GM18505 (cell line): ENCODE results near the gene TMEM41B.
"Not testable (repeated sequence)": the region's sequence is repeated elsewhere in the genome, so short reads cannot be mapped to it uniquely, and the experiment has no call there.

Experiments used
- ATAC-seq: cut with Tn5 transposase; IDR thresholded peaks from one replicate; pipeline ENCODE4 v1.9.1; 2021; ENCODE audit not compliant: unreplicated experiment
- POLR2A ChIP-seq: IDR thresholded peaks from 4 replicates; pipeline ENCODE4 v1.6.1; 2011; ENCODE audit warnings: borderline replicate concordance; ENCODE audit not compliant: insufficient read depth, insufficient read length; ENCODE audit errors: extremely low read depth

The TMEM41B gene, protein sequence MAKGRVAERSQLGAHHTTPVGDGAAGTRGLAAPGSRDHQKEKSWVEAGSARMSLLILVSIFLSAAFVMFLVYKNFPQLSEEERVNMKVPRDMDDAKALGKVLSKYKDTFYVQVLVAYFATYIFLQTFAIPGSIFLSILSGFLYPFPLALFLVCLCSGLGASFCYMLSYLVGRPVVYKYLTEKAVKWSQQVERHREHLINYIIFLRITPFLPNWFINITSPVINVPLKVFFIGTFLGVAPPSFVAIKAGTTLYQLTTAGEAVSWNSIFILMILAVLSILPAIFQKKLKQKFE

DNA sequence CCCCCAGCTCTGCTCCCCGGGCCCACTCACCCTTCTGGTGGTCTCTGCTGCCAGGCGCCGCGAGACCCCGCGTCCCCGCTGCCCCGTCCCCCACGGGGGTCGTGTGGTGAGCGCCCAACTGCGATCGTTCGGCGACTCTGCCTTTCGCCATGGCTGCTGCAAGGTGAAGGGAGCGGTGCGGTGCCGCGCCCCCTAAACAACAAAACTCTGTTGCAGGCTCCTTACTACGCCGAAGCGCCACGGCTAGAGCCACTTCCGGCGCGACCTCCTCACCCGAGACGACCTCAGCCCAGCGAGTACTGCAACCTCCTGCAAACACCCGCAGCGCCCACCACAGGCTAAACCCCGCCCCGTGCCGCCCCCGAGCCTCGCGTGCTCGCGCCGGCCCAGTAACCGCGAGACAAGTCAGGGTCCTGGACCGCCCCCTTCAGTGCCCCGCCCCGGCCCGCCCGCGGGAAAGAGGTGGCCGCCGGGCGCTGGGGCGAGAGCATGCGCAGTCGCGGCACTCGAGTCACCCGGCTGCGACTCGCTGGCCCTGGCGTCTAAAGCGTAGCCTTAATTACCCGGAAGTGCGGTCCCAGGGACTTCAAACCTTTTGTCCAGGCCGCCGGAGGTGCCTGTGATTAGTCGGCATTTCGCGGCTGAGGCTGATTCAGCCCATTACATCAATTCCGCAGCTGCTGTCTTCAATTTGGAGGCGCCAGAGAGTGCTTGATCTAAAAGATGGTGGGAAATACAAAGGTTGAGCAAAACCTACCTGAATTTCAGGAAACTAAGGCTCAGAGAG lies at the start of gene TMEM41B:
Gene TMEM41B (minus strand): TSS at position 303 of the 787 bp plus-strand sequence. CDS start 152 bp downstream, at position 151.
- peak; percentile 91 for TF ChIP-seq POLR2A
- ATAC-seq = peak; percentile 97

- TF ChIP-seq POLR2A = no peak
- ATAC-seq = no peak
Observed at GRCh38 chr11:9362393-9362863, 48.0 kb upstream of the TMEM41B start.

DNA sequence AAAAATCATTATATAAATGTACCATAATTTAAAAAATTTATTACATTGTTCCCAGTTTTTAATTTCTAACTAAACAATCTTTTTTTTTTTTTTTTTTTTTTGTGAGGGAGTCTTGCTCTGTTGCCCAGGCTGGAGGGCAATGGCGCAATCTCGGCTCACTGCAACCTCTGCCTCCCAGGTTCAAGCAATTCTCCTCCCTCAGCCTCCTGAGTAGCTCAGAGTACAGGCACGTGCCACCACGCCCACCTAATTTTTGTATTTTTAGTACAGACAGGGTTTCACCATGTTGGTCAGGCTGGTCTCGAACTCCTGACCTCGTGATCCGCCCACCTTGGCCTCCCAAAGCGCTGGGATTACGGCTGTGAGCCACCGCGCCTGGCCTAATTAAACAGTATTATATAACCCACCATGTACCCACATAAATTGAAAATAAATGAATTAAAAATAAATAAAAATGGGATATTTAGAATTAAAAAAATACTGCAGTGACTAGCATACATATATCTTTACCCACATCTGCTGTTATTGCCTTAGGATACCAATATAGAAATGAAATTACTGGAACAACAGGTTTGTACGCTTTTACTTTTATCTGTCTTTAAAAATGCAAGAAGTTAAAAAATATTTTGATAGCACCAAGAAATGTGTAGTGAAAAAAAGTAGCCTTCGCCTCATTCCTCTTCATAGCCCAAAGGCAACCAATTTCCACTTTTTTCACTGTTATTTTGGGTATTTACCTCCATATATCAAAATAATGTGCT lies 46.6 kb upstream of the TMEM41B start:
- not testable (repeated sequence) for ATAC-seq

GRCh38 chr11:9357041-9357440 lies 42.6 kb upstream of the TMEM41B start:
- no peak for TF ChIP-seq POLR2A
- ATAC-seq = no peak

DNA sequence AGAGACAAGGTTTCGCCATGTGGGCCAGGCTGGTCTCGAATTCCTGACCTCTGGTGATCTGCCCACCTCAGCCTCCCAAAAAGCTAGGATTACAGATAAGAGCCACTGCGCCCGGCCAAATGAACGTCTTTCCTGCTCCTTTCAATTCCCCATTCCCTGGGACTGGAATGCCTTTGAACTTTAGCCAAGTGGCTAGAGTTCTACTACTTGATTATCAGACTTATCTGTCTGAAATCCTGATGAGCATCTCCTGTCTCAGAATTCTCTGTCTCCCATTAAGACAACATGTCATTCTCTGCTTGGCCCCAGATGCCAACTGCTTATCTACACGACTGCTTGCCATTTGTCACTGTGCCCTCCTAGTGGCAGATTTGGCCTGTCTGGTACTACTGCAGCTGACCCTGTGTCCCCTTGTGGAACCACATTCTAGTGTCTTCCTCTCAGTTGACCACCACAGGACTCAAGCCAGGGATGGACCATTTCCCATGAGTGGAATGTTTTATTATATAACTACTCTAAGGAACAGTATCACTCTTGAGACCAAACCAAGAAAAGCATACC lies 37.0 kb upstream of the TMEM41B start:
- TF ChIP-seq POLR2A = no peak
- ATAC-seq = no peak

DNA sequence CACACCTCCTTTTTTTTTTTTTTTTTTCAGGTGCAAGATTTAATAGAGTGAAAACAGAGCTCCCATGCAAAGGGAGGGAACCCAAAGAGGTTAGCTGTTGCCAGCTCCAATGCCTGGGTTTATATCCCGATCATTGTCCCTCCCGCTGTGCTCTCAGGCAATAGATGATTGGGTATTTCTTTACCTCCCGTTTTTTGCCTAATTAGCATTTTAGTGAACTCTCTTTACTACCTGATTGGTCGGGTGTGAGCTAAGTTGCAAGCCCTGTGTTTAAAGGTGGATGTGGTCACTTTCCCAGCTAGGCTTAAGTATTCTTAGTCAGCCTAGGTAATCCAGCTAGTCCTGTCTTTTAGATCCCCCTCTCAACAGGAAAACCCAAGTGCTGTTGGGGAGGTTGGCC lies 33.4 kb upstream of the TMEM41B start:
- not testable (repeated sequence) for ATAC-seq

DNA sequence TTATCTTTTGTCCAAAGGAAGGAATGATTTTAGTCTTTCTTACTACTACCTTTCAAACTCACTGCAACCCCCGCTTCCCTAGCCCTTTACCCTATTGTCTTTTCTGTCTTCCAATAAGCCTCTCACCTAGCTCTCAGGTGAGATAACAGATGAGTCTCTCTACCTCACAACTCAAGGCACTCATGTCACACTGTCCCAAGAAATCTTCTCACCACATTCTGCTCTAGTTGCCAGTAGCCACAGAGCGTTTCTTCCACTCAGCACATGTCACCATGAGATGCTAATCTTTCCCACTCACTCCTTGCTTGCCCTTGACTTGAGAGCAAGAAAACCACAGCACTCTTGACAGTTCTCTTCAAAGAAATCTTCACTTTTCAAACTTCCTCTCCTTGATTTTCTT lies 32.7 kb upstream of the TMEM41B start:
- ATAC-seq = no peak
- TF ChIP-seq POLR2A = no peak

DNA sequence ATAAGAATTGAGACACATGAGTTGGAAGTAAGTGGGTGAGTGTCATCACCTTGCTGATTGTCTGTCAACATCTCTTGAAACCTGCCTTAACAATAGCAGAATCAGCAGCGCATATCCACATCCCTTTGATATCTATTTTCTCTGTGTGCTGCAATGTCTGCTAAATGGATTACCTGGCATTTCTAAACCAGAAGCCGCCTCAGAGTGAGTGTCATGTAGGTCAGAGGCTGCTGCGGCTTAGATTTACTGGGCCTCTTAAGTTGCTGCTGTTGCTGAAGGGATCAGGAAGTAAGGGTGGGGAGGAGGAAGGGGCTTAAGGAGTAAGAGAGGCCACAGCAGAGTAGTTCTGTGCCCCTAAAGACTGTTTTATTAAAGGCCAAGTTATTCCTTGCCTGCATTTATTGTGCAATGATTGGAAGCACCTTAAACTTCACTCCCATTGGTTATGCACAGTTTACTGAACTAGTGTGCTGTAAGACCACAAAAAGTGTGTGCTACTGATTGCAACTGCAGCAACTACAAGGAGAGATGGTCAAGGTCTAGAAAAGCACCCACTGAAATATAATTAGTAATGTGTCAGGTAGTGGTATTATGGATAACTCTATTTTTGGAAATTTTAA lies 29.8 kb upstream of the TMEM41B start:
- TF ChIP-seq POLR2A = no peak
- ATAC-seq = no peak

GRCh38 chr11:9341638-9342178 lies 27.3 kb upstream of the TMEM41B start:
- no peak for TF ChIP-seq POLR2A
- ATAC-seq = no peak

GRCh38 chr11:9332655-9333054 lies 18.3 kb upstream of the TMEM41B start:
- no peak for TF ChIP-seq POLR2A
- ATAC-seq = no peak

DNA sequence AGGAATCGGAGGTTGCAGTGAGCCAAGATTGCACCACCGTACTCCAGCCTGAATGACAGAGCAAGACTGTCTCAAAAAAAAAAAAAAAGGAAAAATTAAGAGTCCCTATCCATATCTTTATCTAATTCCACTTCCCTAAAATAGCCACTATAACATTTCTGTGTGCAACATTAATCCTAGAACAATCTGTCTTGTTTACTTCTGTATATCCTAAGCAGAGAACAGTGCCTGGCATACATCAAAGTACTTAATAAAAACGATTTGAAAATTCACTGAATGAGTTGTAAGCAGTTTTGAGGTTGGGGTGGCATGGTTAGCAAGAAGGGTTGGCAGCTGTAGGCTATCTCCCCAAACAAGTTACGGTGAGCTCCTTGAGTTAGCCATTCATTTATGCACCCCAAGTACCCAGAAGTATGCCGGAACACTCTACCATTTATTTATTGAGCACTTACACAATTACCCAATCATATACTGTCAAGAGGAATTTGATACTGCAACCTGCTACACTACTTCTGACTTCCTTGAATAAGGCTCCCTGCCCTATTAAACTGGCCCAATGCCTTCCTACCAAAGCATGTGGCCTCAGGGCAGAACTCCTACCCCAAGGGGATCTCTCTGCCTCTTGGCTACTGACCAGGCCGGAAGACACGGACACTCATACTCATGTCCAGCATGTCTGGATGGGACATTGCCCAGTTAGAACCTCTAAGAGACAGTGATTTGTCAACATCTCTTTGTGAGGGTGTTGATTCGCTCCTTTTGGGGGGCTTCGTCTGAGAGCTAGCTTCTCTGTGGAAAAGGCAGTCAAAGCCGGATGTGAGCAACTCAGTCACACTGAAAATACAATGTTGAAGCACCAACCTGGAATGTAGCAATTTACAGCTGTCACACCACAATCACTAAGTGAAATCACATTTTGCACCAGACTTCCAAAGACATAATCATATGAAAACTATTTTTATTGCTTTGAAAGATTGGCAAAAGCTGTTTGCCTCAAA lies 16.3 kb upstream of the TMEM41B start:
- no peak for ATAC-seq
- no peak for TF ChIP-seq POLR2A

DNA sequence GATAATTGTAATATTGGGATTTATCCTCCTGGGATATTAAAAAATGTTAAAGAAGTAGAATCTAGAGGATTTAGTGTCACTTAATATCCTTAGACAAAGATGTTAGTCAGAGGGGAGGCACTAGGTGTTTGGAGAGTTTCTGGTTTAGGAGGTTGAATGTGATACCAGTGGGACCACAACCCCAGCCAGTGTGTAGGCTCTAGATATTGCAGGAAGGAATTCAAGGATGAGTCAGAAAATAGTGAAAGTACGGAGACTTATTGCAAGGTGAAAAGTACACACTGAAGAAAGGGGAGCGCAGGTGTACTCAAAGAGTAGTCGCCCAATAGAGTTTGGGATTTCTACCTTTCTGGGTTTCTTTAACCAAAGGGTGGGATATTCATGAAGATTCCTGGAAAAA lies 5.7 kb upstream of the TMEM41B start:
- no peak for ATAC-seq
- no peak for TF ChIP-seq POLR2A

GRCh38 chr11:9319377-9320001 lies 5.1 kb upstream of the TMEM41B start:
- not testable (repeated sequence) for ATAC-seq

DNA sequence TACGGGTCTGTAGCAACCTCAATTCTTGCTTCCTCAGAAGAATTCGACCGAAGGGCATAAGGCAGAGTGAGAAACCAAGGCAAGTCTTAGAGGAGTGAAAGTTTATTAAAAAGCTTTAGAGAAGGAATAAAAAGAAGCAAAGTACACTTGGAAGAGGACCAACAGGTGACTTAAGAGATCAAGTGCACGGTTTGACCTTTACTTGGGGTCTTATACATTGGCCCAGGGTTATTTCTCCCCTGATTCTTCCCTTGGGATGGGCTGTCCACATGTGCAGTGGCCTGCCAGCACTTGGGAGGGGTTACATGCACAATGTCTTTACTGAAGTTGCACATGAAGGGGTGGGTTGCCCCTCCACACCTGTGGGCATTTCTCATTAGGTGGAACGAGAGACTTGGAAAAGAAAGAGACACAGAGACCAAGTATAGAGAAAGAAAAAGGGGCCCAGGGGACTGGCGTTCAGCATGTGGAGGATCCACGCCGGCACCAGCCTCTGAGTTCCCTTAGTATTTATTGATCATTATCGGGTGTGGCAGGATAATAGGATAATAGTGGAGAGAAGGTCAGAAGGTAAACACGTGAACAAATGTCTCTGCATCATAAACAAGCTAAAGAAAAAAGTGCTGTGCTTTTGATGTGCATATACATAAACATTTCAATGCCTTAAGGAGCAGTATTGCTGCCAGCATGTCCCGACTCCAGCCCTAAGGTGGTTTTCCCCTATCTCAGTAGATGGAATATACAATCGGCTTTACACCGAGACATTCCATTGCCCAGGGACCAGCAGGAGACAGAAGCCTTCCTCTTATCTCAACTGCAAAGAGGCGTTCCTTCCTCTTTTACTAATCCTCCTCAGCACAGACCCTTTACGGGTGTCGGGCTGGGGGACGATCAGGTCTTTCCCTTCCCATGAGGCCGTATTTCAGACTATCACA lies 4.3 kb upstream of the TMEM41B start:
- ATAC-seq = not testable (repeated sequence)
